ENCODE measurements around the gene TVP23C. TPM values are rescaled to one million over a fixed set of nuclear protein-coding genes. Genes with fewer than 3 reads are reported as not detected.

TVP23C gene
- total RNA-seq, 2 experiments from 2014 or later = 21.0 to 24.3 TPM

DNA sequence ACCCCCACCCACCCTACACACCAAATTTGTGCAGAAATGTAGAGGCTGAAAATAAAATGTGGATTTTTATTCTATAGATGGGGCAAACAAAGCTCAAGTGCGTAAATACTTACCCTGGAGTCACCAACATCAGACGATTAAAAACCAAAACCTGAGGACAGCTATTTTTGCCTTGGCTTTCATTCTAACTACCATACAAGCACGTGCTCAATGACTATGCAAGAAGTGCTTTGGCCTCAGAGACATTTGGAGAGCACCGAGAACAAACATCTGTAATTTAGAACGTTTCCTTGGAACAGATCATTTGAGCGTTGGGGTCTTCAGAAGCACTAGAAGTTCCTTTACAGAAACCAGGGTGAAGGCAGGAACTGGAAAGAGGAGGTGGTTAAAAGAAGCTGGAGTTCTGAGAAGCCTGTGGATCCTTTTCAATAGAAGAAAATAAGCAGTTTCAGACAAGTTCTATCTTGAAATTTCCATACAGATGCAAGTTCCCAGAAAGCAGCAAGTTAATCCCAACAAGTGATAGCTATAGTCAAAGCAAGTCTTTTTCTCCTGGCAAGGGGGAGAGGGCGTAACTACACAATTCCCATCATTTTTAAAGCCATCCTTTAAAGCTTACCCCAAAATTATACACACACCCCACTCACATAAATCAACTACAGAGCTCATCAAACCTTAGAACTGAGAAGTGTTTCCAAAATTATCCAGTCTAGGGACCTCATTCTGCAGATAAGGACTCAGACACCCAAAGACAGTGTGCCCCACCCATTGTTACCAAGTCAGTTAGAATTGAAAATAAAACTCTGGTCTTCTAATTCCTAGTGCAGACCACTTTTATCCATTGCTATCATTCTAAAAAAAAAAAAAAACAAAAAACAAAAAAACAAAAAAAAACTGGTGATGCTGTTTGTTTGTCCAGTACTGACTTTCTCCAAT lies 66.3 kb downstream of the TVP23C start:
- no peak for DNase-seq
- no peak overlapping the region for H3K27ac Mint-ChIP-seq
- H3K36me3 Mint-ChIP-seq = peaks cover 28% of the 10 kb centered on the region
- ATAC-seq (ENCODE audit: low read depth) = no peak
- POLR2A ChIA-PET = no interaction called here
- H3K4me1 Mint-ChIP-seq = peaks cover 1% of the 10 kb centered on the region
- H3K9me3 Mint-ChIP-seq = no peaks in the 10 kb centered on the region
- H3K4me3 Mint-ChIP-seq = no peak overlapping the region
- H3K27me3 Mint-ChIP-seq = no peaks in the 10 kb centered on the region

DNA sequence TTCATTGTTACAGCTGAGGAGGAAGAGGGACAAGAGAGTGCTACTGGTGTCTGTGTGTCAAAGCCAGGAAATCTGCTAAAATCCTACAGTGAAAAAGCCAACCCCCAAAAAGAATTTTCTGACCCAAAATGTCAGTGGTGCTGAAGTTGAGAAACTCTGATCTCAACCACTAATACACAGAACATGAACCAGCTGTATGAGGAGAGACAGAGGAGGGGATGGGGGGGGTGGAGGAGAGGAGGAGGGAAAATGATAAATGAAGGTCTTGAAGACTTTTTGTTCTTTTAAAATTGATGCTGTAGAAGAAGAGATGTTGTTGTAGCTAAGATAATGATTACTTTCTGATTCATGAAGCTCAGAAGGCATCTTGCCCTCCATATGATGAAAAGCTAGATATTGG lies 68.5 kb downstream of the TVP23C start:
- Mint-ChIP-seq H3K4me1 (peaks cover 8% of the 10 kb centered on the region), H3K36me3 (peaks cover 16% of the 10 kb centered on the region)
- ATAC-seq (ENCODE audit: low read depth) = no peak

DNA sequence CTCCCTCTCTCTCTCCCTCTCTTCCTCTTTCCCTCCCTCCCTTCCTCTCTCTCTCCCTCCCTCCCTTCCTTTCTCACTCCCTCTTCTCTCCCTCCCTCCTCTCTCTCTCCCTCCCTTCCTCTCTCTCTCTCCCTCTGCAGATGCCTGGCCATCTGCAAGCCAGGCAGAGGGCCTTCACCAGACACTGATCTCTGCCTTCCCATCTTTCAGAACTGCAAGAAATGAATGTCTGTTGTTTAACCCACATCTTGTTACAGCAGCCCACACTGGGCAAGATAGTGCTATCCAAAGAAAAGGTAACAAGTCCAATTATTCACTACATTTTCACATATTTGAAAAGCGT lies 69.6 kb downstream of the TVP23C start:
- peaks cover 15% of the 10 kb centered on the region for H3K36me3 Mint-ChIP-seq
- no peaks in the 10 kb centered on the region for H3K9me3 Mint-ChIP-seq
- no peak overlapping the region for H3K27ac Mint-ChIP-seq
- H3K27me3 Mint-ChIP-seq = no peaks in the 10 kb centered on the region
- ATAC-seq (ENCODE audit: low read depth) (no peak), DNase-seq (no peak)
- POLR2A ChIA-PET = no interaction called here
- H3K4me1 Mint-ChIP-seq = peaks cover 8% of the 10 kb centered on the region
- H3K4me3 Mint-ChIP-seq = no peak overlapping the region

More for the DNA sequence above, 68.5 kb downstream of the TVP23C start:
- POLR2A ChIA-PET = no interaction called here
- no peak for DNase-seq
- Mint-ChIP-seq H3K9me3 (no peaks in the 10 kb centered on the region), H3K27ac (no peak overlapping the region), H3K4me3 (no peak overlapping the region), H3K27me3 (no peaks in the 10 kb centered on the region)

DNA sequence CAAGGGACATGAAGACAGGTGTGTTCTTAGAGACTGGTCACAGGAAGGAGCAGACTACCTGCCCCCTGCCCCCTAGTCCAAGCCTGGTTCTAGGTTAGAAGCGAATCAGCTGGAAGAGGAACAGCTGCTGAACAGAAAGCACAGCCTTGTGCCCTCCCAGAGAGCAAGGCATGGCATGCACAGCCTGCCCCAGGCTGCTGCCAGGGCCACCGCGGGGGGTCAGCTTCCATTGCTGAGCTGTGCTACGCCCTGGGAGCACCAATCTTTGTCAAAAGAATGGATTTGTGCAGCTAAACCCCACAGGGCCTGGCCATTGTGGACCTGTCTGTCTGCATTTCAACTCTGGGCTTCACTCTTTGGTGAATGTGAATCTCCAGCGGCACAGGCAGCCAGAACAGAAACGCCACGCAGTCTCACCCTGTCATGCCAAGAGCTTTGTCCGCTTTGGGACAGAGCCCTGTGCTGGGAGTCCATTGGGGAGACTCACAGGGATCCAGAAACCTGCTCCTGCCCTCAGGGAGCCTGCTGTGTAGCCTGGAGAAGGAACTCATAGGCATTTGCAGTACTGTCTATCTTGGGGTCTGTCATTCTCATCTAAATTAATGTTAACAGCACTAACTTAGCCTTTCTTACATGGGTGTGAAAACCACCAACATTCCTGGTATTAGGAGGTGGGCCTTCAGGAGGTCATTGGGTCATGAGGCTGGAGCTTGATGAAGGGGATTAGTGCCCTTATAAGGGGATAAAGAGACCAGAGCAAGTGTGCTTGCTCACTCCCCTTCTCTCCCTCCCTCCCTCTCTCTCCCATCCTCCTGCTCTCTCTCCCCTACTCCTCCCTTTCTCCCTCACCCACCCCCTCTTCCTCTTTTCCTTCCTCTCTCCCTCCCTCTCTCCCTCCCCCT lies 70.2 kb downstream of the TVP23C start:
- Mint-ChIP-seq H3K27me3 (no peaks in the 10 kb centered on the region), H3K9me3 (no peaks in the 10 kb centered on the region), H3K4me3 (no peak overlapping the region), H3K36me3 (peaks cover 19% of the 10 kb centered on the region), H3K27ac (no peak overlapping the region), H3K4me1 (peaks cover 8% of the 10 kb centered on the region)
- ATAC-seq (ENCODE audit: low read depth) (no peak), DNase-seq (no peak)
- POLR2A ChIA-PET = no interaction called here

DNA sequence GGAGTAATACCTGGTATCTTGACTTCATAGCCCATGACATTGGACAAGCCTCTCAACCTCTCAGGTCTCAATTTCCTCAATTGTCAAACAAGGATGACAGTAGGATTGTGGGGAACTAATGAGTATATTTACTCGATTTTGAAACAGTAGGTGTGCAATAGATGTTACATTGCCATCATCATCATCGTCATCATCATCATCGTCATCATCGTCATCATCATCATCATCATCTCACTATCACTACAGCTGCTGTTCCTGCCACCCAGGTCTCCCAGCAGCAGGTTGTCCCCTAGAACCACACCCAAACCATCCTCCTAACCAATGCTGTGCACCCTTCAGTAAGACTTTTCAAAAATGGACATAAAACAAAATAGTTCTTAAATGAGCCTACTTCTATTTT lies 71.1 kb downstream of the TVP23C start:
- H3K27ac Mint-ChIP-seq = no peak overlapping the region
- DNase-seq = no peak
- H3K4me1 Mint-ChIP-seq = peaks cover 8% of the 10 kb centered on the region
- H3K36me3 Mint-ChIP-seq = peaks cover 19% of the 10 kb centered on the region
- no peaks in the 10 kb centered on the region for H3K27me3 Mint-ChIP-seq
- H3K9me3 Mint-ChIP-seq = no peaks in the 10 kb centered on the region
- H3K4me3 Mint-ChIP-seq = no peak overlapping the region
- POLR2A ChIA-PET = no interaction called here
- no peak for ATAC-seq (ENCODE audit: low read depth)

DNA sequence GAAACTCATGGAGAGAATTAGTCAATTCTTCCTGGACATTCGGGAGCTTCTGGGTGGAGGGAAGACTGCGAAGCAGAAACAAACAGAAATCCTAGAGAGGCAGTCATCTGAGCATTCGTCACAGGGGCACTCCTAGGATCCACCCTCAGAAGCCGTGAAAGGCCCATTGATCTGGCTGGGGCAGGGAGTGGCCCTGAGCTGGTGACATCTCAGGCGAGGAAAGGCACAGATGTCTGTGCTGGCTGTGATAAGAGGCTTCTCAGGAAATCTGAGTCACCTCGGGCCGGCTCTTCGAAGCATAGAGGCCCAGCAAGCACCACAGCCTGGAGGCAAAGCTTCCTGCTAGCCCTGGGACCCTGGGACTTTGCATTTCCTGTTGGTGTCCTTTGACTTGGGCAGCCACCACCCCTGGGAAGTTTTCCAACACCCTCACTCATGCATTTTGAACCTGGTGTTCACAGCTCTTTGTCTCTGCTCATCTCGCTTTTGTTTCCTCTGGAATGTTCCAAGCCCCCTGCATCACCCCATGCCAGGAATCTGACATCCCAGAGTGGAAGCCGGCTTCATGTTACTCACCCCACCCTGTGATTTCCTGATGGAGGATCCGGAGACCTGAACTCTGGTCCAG lies 72.5 kb downstream of the TVP23C start:
- H3K36me3 Mint-ChIP-seq = peaks cover 12% of the 10 kb centered on the region
- H3K27me3 Mint-ChIP-seq = no peaks in the 10 kb centered on the region
- H3K4me3 Mint-ChIP-seq = no peak overlapping the region
- DNase-seq (no peak), ATAC-seq (ENCODE audit: low read depth) (no peak)
- POLR2A ChIA-PET = no interaction called here
- no peak overlapping the region for H3K27ac Mint-ChIP-seq
- H3K9me3 Mint-ChIP-seq = no peaks in the 10 kb centered on the region
- peaks cover 7% of the 10 kb centered on the region for H3K4me1 Mint-ChIP-seq

DNA sequence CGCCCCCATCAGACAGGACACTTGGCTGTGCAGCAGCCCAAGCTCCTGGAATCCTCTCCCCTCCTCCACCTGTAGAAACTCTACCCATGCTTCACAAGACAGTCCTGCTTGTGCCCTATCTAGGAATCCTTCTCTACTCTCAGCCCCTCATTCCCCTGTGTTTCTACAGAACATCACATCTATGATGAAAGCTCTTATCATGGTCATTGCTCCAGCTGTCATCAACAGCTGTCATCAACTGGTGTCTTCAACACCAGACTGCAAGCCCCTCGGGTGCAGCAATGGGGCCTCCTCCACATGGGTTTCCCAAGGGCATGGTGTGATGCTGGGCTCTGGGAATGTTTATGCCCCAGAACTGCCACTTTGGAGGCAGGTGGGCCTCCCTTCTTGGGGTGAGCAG lies 74.7 kb downstream of the TVP23C start:
- DNase-seq (no peak), ATAC-seq (ENCODE audit: low read depth) (no peak)
- peaks cover 11% of the 10 kb centered on the region for H3K36me3 Mint-ChIP-seq
- POLR2A ChIA-PET = no interaction called here
- H3K27me3 Mint-ChIP-seq = no peaks in the 10 kb centered on the region
- peaks cover 7% of the 10 kb centered on the region for H3K4me1 Mint-ChIP-seq
- no peaks in the 10 kb centered on the region for H3K9me3 Mint-ChIP-seq
- no peak overlapping the region for H3K4me3 Mint-ChIP-seq
- H3K27ac Mint-ChIP-seq = no peak overlapping the region

DNA sequence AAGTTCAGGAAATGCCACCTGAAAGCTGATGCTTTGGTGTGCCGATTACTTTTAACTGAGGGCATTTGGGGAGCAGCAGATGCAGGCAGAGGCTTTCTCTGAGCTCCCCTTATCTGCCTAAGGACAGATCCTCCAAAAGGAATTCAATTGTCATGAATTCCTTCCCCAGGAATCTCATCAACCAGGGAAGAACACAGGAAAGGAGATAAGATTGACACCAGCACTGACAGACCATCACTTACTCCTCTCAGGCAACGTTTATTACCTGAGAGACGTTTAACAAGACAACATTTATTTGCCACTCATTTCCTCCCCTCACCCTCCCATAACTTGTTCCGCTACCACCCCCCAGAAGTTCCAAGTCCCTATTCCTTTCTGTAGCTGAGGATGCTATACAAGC lies 78.2 kb downstream of the TVP23C start:
- no peaks in the 10 kb centered on the region for H3K4me1 Mint-ChIP-seq

DNA sequence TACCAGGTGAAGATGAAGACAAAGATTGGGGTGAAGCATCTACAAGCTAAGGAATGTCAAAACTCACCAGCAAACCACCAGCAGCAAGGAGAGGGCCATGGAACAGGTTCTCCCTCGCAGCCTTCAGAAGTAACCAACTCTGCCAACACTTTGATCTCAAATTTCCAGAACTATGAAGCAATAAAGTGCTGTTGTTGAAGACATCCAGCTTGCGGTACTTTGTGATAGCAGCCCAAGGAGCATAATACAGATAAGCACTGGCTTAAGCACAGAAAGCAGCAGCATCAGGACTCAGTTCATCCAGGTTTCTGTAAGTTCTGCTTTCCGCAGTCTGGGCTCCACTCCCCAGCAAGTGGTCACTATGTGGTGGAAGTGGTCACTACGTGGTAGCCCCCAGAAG lies 79.9 kb downstream of the TVP23C start:
- ATAC-seq (ENCODE audit: low read depth) = no peak
- POLR2A ChIA-PET = no interaction called here
- no peak overlapping the region for H3K4me3 Mint-ChIP-seq

More for the DNA sequence above, 78.2 kb downstream of the TVP23C start:
- Mint-ChIP-seq H3K27ac (no peak overlapping the region), H3K4me3 (no peak overlapping the region), H3K27me3 (no peaks in the 10 kb centered on the region), H3K36me3 (peaks cover 12% of the 10 kb centered on the region), H3K9me3 (no peaks in the 10 kb centered on the region)
- no peak for ATAC-seq (ENCODE audit: low read depth)
- POLR2A ChIA-PET = no interaction called here
- no peak for DNase-seq

DNA sequence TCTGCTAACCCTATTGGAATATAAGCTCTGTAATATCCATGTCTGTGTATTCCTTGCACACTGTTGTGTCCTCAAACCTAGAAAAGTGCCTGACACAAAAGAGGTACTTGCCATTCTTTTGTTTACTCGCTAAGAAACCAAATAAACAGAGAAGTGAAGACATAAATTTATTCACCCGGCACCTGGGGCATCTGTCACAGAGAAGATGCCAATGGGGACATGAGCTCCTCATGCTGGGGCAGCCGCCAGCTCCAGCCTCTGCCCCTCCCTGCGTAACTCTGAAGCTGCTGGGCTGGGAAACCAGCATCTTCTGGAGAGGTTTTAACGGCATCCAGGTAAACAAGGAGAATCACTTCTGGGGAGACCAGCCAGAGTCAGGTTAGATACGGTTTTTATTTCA lies 80.8 kb downstream of the TVP23C start:
- ATAC-seq (ENCODE audit: low read depth) (no peak), DNase-seq (no peak)
- Mint-ChIP-seq H3K27ac (no peak overlapping the region), H3K36me3 (peaks cover 7% of the 10 kb centered on the region), H3K9me3 (no peaks in the 10 kb centered on the region), H3K4me3 (no peak overlapping the region), H3K27me3 (no peaks in the 10 kb centered on the region), H3K4me1 (peaks cover 6% of the 10 kb centered on the region)
- POLR2A ChIA-PET = no interaction called here

More for the DNA sequence above, 79.9 kb downstream of the TVP23C start:
- H3K36me3 Mint-ChIP-seq = peaks cover 11% of the 10 kb centered on the region
- DNase-seq = no peak
- no peaks in the 10 kb centered on the region for H3K9me3 Mint-ChIP-seq
- no peaks in the 10 kb centered on the region for H3K27me3 Mint-ChIP-seq
- no peak overlapping the region for H3K27ac Mint-ChIP-seq
- H3K4me1 Mint-ChIP-seq = peaks cover 6% of the 10 kb centered on the region

DNA sequence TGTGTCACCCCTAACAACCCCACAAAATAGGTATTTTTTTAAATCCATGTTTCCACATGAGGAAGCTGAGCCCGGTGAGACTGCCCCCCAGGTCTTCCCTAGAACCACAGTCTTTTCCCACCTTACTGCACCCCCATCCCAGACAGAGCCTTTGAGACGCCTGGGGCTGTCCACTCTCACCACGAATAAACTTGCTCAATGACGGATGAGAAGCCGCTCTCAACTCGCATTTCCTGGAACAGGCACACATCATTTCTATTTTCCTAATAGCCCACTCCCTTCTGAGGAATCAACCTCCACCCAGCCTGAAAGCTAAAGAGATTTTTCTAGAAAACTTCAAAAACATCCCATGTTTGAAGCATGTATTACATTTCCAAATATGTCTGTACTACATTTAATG lies 81.8 kb downstream of the TVP23C start:
- no peaks in the 10 kb centered on the region for H3K9me3 Mint-ChIP-seq
- POLR2A ChIA-PET = no interaction called here
- ATAC-seq (ENCODE audit: low read depth) (no peak), DNase-seq (no peak)
- H3K4me1 Mint-ChIP-seq = peaks cover 6% of the 10 kb centered on the region
- no peaks in the 10 kb centered on the region for H3K27me3 Mint-ChIP-seq
- no peak overlapping the region for H3K27ac Mint-ChIP-seq
- H3K4me3 Mint-ChIP-seq = no peak overlapping the region
- H3K36me3 Mint-ChIP-seq = peaks cover 6% of the 10 kb centered on the region

DNA sequence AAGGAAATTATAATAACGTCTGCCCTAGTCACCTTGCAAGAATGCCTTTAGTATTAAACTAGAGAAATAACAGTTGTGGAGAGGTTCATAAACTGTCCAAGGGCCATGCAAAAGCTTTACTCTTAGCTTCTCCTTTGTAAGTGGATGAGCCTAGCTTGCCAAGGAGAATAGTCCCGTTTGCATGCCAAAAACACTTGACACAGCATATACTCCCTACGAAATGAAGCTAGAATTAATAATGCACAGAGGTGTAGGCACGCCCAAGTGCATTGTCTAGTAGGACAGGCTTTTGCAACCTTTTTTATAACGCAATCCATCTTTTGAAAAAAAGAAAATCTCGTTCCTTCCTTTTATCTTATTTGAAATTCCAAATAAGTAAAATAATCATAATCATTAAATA lies 83.1 kb downstream of the TVP23C start:
- DNase-seq = no peak
- H3K4me1 Mint-ChIP-seq = peaks cover 6% of the 10 kb centered on the region
- POLR2A ChIA-PET = no interaction called here
- no peaks in the 10 kb centered on the region for H3K27me3 Mint-ChIP-seq
- H3K36me3 Mint-ChIP-seq = peaks cover 9% of the 10 kb centered on the region
- ATAC-seq (ENCODE audit: low read depth) = no peak
- no peak overlapping the region for H3K4me3 Mint-ChIP-seq
- no peaks in the 10 kb centered on the region for H3K9me3 Mint-ChIP-seq
- no peak overlapping the region for H3K27ac Mint-ChIP-seq

DNA sequence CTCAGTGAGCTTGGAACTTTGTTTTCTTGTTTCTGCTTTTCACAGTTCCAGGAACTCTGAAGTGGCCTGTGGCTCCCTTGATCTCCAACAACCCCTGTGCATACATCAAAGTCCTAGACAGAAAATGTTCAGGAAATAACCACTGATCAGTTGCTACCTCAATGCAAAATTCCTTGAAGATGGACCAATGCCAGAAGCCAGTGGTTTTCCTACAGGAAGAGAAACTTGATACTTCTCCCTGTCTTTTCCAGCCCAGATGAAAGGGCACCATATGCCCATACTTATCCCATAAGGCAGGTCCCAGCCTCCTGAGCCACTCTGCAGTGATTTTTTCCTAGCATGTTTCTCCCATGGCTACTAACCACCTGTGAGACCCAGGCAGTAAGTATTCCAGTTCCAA lies 83.6 kb downstream of the TVP23C start:
- Mint-ChIP-seq H3K27ac (no peak overlapping the region), H3K36me3 (peaks cover 11% of the 10 kb centered on the region), H3K27me3 (no peaks in the 10 kb centered on the region), H3K9me3 (no peaks in the 10 kb centered on the region), H3K4me3 (no peak overlapping the region), H3K4me1 (peaks cover 6% of the 10 kb centered on the region)
- POLR2A ChIA-PET = no interaction called here
- no peak for ATAC-seq (ENCODE audit: low read depth)
- DNase-seq = no peak

Measured in activated naive CD8-positive, alpha-beta T cell treated with anti-CD3 and anti-CD28 coated beads, Interleukin-2, amount 10 ng/mL, durations not matched to agents 7 days and 5 days (primary cell).